ENCODE data around the gene LRP8.

DNA sequence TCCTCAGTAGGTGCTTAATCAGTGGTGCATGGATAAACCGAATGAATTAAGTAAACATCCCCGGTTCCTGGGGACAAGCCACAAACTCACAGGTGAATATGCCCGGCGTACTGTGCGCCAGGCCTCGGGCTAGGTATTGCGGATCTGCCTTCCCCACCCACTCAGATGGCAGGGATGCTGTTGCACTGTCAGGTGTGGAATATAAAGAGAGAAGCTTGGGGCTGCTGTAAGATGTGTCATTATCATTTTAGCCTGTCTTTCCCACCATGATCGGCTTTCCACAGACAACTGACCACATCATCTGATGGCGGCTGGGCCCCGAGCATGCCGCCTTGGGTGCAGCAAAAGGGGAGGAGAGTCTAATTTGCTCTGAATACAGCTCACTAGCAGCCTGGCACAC is 45.4 kb upstream of the LRP8 start:
- TF ChIP-seq, protein P1, sequence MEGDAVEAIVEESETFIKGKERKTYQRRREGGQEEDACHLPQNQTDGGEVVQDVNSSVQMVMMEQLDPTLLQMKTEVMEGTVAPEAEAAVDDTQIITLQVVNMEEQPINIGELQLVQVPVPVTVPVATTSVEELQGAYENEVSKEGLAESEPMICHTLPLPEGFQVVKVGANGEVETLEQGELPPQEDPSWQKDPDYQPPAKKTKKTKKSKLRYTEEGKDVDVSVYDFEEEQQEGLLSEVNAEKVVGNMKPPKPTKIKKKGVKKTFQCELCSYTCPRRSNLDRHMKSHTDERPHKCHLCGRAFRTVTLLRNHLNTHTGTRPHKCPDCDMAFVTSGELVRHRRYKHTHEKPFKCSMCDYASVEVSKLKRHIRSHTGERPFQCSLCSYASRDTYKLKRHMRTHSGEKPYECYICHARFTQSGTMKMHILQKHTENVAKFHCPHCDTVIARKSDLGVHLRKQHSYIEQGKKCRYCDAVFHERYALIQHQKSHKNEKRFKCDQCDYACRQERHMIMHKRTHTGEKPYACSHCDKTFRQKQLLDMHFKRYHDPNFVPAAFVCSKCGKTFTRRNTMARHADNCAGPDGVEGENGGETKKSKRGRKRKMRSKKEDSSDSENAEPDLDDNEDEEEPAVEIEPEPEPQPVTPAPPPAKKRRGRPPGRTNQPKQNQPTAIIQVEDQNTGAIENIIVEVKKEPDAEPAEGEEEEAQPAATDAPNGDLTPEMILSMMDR (conservative IDR thresholded peaks at IDR 0.05) = no peak
- TF ChIP-seq ZFX (IDR thresholded peaks at IDR 0.05) = no peak
